Activated T-helper 17 cell treated with anti-CD3 and anti-CD28 coated beads, Interleukin-2, amount 50 U/mL, for 72 hours (primary cell): Measurements from ENCODE around the gene LIN37. TPM values are rescaled to one million over a fixed set of nuclear protein-coding genes. Genes with fewer than 3 reads are reported as not detected.
A peak's percentile ranks its signal among the peaks of the same experiment; 100 is the strongest.

Experiments used
- ATAC-seq: fragments of 150-1000 bp; cut with Tn5 transposase; replicated peaks from 2 replicates; pipeline ENCODE4 v1.10.0; 2021; ENCODE audit warnings: mild to moderate bottlenecking, moderate library complexity
- H3K27ac Mint-ChIP-seq: one replicate; pipeline ENCODE4 v1.8.0; 2022; ENCODE audit warnings: mixed read lengths
- H3K27me3 Mint-ChIP-seq: one replicate; pipeline ENCODE4 v1.8.0; 2022; ENCODE audit warnings: mixed read lengths
- H3K36me3 Mint-ChIP-seq: one replicate; pipeline ENCODE4 v1.8.0; 2022; ENCODE audit warnings: low read depth, mild to moderate bottlenecking, mixed read lengths
- H3K4me1 Mint-ChIP-seq: one replicate; pipeline ENCODE4 v1.8.0; 2022; ENCODE audit warnings: mixed read lengths
- H3K4me3 Mint-ChIP-seq: one replicate; pipeline ENCODE4 v1.8.0; 2022; ENCODE audit warnings: mild to moderate bottlenecking, mixed read lengths
- H3K9me3 Mint-ChIP-seq: one replicate; pipeline ENCODE4 v1.8.0; 2022; ENCODE audit warnings: mixed read lengths
- total RNA-seq, 2 donors: library from RNA; stranded (reverse); gene quantifications; one replicate each; pipeline ENCODE4 v1.2.3, GENCODE V29; 2022

The LIN37 gene
- total RNA-seq, 2 donors from 2014 or later: 11.0 to 20.1 TPM

DNA sequence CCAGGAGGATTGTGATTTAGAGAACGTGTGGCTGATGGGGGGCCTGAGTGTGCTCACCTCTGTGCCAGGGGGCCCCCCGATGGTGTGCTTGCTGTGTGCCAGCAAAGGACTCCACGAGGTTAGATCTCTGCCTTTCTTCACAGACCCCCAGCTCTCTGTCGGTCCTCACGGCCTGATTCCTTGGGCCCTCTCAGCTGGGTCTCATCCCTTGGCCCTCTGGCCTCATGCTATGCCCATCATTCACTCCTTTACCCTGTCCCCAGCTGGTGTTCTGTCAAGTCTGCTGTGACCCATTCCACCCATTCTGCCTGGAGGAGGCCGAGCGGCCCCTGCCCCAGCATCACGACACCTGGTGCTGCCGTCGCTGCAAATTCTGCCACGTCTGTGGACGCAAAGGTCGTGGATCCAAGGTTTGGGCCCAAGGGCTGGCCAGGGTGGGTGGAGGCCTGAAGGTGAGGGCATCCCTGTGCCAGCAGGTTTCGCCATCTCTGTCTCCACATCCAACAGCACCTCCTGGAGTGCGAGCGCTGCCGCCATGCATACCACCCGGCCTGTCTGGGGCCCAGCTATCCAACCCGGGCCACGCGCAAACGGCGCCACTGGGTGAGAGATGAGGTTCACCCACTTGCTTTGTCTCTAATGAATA lies 23.0 kb upstream of the LIN37 start:
- Mint-ChIP-seq H3K4me1 (peaks cover 5% of the 10 kb centered on the region), H3K4me3 (no peak overlapping the region), H3K36me3 (peaks cover 100% of the 10 kb centered on the region), H3K27ac (no peak overlapping the region), H3K27me3 (no peaks in the 10 kb centered on the region), H3K9me3 (no peaks in the 10 kb centered on the region)
- no peak for ATAC-seq

DNA sequence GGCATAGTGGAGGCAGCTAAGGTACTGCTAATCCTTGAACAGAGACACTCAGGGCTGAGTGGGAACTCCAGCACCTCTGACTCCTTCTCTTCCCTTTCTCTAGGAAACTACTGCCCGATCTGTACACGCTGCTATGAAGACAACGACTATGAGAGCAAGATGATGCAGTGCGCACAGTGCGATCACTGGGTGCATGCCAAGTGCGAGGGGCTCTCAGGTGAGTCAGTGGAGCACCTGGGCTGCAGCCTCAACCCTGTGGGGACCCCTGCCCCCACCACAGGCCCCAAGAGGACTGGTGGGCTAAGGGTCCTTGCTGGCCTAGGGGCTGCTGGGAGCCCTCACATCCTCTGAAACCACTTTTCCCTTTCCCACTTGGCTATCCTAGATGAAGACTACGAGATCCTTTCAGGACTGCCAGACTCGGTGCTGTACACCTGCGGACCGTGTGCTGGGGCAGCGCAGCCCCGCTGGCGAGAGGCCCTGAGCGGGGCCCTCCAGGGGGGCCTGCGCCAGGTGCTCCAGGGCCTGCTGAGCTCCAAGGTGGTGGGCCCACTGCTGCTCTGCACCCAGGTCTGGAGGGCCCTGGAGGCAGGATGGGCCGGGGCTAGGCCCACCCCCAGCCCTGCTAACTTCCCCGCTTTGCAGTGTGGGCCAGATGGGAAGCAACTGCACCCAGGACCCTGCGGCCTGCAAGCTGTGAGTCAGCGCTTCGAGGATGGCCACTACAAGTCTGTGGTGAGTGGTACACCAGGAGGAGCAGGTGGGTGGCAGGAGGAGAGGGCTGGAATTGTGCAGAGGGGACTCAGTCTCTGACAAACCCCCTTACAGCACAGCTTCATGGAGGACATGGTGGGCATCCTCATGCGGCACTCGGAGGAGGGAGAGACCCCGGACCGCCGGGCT lies 21.1 kb upstream of the LIN37 start:
- Mint-ChIP-seq H3K27me3 (no peaks in the 10 kb centered on the region), H3K4me3 (no peak overlapping the region), H3K27ac (peak overlapping the region; percentile 69), H3K4me1 (peaks cover 10% of the 10 kb centered on the region), H3K9me3 (no peaks in the 10 kb centered on the region), H3K36me3 (peaks cover 98% of the 10 kb centered on the region)
- no peak for ATAC-seq

DNA sequence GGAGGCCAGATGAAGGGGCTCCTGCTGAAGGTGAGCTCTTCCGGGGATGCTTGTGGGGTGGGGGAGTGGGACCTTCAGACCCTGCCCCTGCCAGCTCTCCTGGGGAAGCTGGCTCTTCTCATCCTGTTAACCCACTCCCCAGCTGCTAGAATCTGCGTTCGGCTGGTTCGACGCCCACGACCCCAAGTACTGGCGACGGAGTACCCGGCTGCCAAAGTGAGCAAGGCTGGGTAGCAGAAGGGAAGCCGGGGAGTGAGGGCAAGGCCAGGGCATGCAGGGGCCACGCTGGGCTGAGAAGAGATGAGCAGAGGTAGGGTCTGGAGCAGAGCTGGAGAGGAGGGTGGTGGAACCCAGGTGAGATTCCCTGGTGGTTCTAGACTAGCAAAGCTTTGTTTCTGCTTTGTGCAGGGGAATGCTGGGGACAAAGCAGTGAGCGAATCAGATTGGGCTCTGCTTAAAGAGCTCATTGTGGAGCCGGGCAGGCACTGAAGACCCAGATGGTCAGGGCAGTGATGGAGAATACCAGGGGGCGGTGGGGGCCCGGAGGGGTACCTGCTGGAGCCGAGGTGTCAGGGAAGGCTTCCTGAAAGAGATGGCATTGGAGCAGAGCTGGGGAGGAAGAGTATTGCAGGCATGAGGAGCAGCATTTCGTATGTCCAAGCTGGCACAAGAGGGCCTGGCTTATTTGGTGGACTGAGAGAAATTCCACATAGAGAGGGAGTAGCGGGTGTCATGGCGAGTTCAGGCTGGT lies 20.2 kb upstream of the LIN37 start:
- Mint-ChIP-seq H3K4me1 (peaks cover 10% of the 10 kb centered on the region), H3K4me3 (no peak overlapping the region), H3K27me3 (no peaks in the 10 kb centered on the region), H3K27ac (peak overlapping the region; percentile 69), H3K9me3 (no peaks in the 10 kb centered on the region), H3K36me3 (peaks cover 89% of the 10 kb centered on the region)
- ATAC-seq: no peak

GRCh38 chr19:35729021-35729420 lies 19.4 kb upstream of the LIN37 start:
- H3K27ac Mint-ChIP-seq: no peak overlapping the region
- peaks cover 88% of the 10 kb centered on the region for H3K36me3 Mint-ChIP-seq
- H3K9me3 Mint-ChIP-seq: no peaks in the 10 kb centered on the region
- no peak for ATAC-seq
- H3K27me3 Mint-ChIP-seq: no peaks in the 10 kb centered on the region
- H3K4me3 Mint-ChIP-seq: no peak overlapping the region
- H3K4me1 Mint-ChIP-seq: peaks cover 11% of the 10 kb centered on the region

- Mint-ChIP-seq H3K27me3 (no peaks in the 10 kb centered on the region), H3K4me1 (peaks cover 15% of the 10 kb centered on the region), H3K36me3 (peaks cover 88% of the 10 kb centered on the region), H3K4me3 (no peak overlapping the region), H3K27ac (peak overlapping the region; percentile 38), H3K9me3 (no peaks in the 10 kb centered on the region)
- ATAC-seq: no peak
Observed at GRCh38 chr19:35729763-35730162, 18.6 kb upstream of the LIN37 start.

GRCh38 chr19:35730326-35730725 lies 18.1 kb upstream of the LIN37 start:
- ATAC-seq: no peak
- Mint-ChIP-seq H3K9me3 (no peaks in the 10 kb centered on the region), H3K4me3 (no peak overlapping the region), H3K36me3 (peaks cover 88% of the 10 kb centered on the region), H3K27me3 (no peaks in the 10 kb centered on the region), H3K4me1 (peaks cover 17% of the 10 kb centered on the region), H3K27ac (peak overlapping the region; percentile 38)

DNA sequence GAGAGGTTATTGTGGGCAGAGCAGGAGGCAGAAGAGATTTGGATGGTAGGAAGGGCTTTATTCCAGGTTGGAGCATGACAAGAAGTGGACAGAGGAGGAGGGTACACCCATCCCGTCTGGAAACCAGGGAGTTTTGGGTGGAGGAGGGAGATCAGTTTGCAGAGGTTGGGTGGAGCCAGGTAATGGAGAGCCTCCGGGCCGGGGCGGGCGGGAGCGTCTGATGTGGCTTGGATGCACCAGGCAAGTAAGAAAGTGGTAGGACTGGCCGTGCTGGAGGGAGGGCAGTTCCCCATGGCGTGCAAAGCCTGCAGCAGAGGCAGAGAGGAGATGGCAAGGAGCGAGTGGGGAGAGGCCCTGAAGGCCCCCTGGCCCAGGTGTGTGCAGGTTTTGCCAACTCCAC lies 17.0 kb upstream of the LIN37 start:
- peak; percentile 13 for ATAC-seq
- Mint-ChIP-seq H3K27ac (peak overlapping the region; percentile 74), H3K27me3 (no peaks in the 10 kb centered on the region), H3K4me1 (peaks cover 23% of the 10 kb centered on the region), H3K36me3 (peaks cover 88% of the 10 kb centered on the region), H3K9me3 (no peaks in the 10 kb centered on the region), H3K4me3 (no peak overlapping the region)

DNA sequence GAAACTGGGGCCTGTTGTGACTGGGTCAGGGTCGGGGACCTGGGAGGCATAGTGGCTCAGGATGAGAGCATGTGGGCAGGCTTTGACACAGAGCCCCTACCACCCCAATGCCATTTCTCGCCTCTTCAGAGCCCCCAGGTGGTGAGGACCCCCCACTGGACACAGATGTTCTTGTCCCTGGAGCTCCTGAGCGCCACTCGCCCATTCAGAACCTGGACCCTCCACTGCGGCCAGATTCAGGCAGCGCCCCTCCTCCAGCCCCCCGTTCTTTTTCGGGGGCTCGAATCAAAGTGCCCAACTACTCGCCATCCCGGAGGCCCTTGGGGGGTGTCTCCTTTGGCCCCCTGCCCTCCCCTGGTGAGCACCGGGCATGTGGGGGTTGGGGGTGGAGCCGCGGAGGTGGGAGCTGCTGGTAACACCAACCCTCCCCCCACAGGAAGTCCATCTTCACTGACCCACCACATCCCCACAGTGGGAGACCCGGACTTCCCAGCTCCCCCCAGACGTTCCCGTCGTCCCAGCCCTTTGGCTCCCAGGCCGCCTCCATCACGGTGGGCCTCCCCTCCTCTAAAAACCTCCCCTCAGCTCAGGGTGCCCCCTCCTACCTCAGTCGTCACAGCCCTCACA lies 16.5 kb upstream of the LIN37 start:
- no peak overlapping the region for H3K4me3 Mint-ChIP-seq
- H3K27ac Mint-ChIP-seq: no peak overlapping the region
- no peak for ATAC-seq
- H3K27me3 Mint-ChIP-seq: no peaks in the 10 kb centered on the region
- H3K9me3 Mint-ChIP-seq: no peaks in the 10 kb centered on the region
- H3K4me1 Mint-ChIP-seq: peaks cover 26% of the 10 kb centered on the region
- H3K36me3 Mint-ChIP-seq: peaks cover 88% of the 10 kb centered on the region

DNA sequence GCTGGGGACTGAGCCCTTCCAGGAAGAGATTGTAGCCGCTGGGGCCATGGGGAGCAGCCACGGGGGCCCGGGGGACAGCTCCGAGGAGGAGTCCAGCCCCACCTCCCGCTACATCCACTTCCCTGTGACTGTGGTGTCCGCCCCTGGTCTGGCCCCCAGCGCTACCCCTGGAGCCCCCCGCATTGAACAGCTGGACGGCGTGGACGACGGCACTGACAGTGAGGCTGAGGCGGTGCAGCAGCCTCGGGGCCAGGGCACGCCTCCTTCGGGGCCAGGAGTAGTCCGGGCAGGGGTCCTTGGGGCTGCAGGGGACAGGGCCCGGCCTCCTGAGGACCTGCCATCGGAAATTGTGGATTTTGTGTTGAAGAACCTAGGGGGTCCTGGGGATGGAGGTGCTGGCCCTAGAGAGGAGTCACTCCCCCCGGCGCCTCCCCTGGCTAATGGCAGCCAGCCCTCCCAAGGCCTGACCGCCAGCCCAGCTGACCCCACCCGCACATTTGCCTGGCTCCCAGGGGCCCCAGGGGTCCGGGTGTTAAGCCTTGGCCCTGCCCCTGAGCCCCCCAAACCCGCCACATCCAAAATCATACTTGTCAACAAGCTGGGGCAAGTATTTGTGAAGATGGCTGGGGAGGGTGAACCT lies 15.7 kb upstream of the LIN37 start:
- H3K4me1 Mint-ChIP-seq: peaks cover 31% of the 10 kb centered on the region
- H3K27me3 Mint-ChIP-seq: no peaks in the 10 kb centered on the region
- no peak for ATAC-seq
- H3K4me3 Mint-ChIP-seq: no peak overlapping the region
- H3K27ac Mint-ChIP-seq: no peak overlapping the region
- H3K9me3 Mint-ChIP-seq: no peaks in the 10 kb centered on the region
- H3K36me3 Mint-ChIP-seq: peaks cover 88% of the 10 kb centered on the region

GRCh38 chr19:35733180-35734125 lies 14.9 kb upstream of the LIN37 start:
- Mint-ChIP-seq H3K4me3 (no peak overlapping the region), H3K36me3 (peaks cover 88% of the 10 kb centered on the region), H3K9me3 (no peaks in the 10 kb centered on the region), H3K4me1 (peaks cover 31% of the 10 kb centered on the region), H3K27me3 (no peaks in the 10 kb centered on the region), H3K27ac (peak overlapping the region; percentile 80)
- ATAC-seq: no peak

- Mint-ChIP-seq H3K36me3 (peaks cover 88% of the 10 kb centered on the region), H3K27me3 (no peaks in the 10 kb centered on the region), H3K4me1 (peaks cover 31% of the 10 kb centered on the region), H3K27ac (peak overlapping the region; percentile 80), H3K9me3 (no peaks in the 10 kb centered on the region), H3K4me3 (no peak overlapping the region)
- no peak for ATAC-seq
Observed at GRCh38 chr19:35734273-35734672, 14.1 kb upstream of the LIN37 start.

GRCh38 chr19:35734889-35735288 lies 13.5 kb upstream of the LIN37 start:
- ATAC-seq: no peak
- no peaks in the 10 kb centered on the region for H3K9me3 Mint-ChIP-seq
- no peaks in the 10 kb centered on the region for H3K27me3 Mint-ChIP-seq
- peaks cover 86% of the 10 kb centered on the region for H3K36me3 Mint-ChIP-seq
- no peak overlapping the region for H3K4me3 Mint-ChIP-seq
- H3K27ac Mint-ChIP-seq: peak overlapping the region; percentile 80
- peaks cover 31% of the 10 kb centered on the region for H3K4me1 Mint-ChIP-seq
